HUES64 (cell line): Measurements from ENCODE around the gene INSYN2A.

Experiments
- H3K27ac ChIP-seq: 2 replicates; pipeline ENCODE4 v1.7.0; 2013; ENCODE audit warnings: low read depth, low read length, inconsistent platforms
- H3K27me3 ChIP-seq: 2 replicates; pipeline ENCODE4 v1.6.1; 2013; ENCODE audit warnings: mild to moderate bottlenecking, low read length; ENCODE audit not compliant: insufficient read depth
- H3K36me3 ChIP-seq: 2 replicates; pipeline ENCODE4 v1.6.1; 2013; ENCODE audit warnings: mild to moderate bottlenecking, low read length; ENCODE audit not compliant: insufficient read depth
- H3K4me1 ChIP-seq: 2 replicates; pipeline ENCODE4 v1.6.1; 2013; ENCODE audit warnings: mild to moderate bottlenecking, low read length, moderate library complexity; ENCODE audit not compliant: insufficient read depth
- H3K4me3 ChIP-seq: 2 replicates; pipeline ENCODE4 v1.5.1; 2013; ENCODE audit warnings: mild to moderate bottlenecking, low read length, moderate library complexity
- H3K9ac ChIP-seq: 2 replicates; pipeline ENCODE4 v1.6.1; 2013; ENCODE audit warnings: mild to moderate bottlenecking, low read depth, low read length
- H3K9me3 ChIP-seq: 2 replicates; pipeline ENCODE4 v1.6.1; 2013; ENCODE audit warnings: low read depth, low read length; ENCODE audit not compliant: insufficient read depth
- WGBS: fragments of 150-250, 120-280 bp; methylation state at CpG from one replicate; pipeline ENCODE4 v1.1.7; 2013; ENCODE audit warnings: missing lambda C conversion rate; 5-methylcytosine and 5-hydroxymethylcytosine counted together

The INSYN2A gene

GRCh38 chr10:127195571-127196281 lies 665 bp downstream of the INSYN2A start:
- peak overlapping the region; percentile 56 for H3K4me3 ChIP-seq
- no peaks in the 10 kb centered on the region for H3K36me3 ChIP-seq
- WGBS = under 1% methylated on average over 91 of the region's 91 CpGs
- no peak overlapping the region for H3K27ac ChIP-seq
- H3K9ac ChIP-seq = peak overlapping the region; percentile 35; the same call in 1 of the 2 replicates
- no peaks in the 10 kb centered on the region for H3K9me3 ChIP-seq
- H3K4me1 ChIP-seq = peaks cover 8% of the 10 kb centered on the region; the same call in 1 of the 2 replicates
- peaks cover 58% of the 10 kb centered on the region for H3K27me3 ChIP-seq

GRCh38 chr10:127195041-127195506 lies 1.3 kb downstream of the INSYN2A start:
- WGBS = 3% methylated on average over 28 of the region's 28 CpGs
- H3K4me1 ChIP-seq = peaks cover 8% of the 10 kb centered on the region; the same call in 1 of the 2 replicates
- peaks cover 58% of the 10 kb centered on the region for H3K27me3 ChIP-seq
- H3K27ac ChIP-seq = no peak overlapping the region
- H3K4me3 ChIP-seq = peak overlapping the region; percentile 56
- H3K9ac ChIP-seq = no peak overlapping the region
- no peaks in the 10 kb centered on the region for H3K36me3 ChIP-seq
- H3K9me3 ChIP-seq = no peaks in the 10 kb centered on the region

- Histone ChIP-seq H3K27me3 (peaks cover 58% of the 10 kb centered on the region), H3K4me1 (peaks cover 8% of the 10 kb centered on the region; the same call in 1 of the 2 replicates), H3K9me3 (no peaks in the 10 kb centered on the region), H3K27ac (no peak overlapping the region), H3K9ac (no peak overlapping the region), H3K4me3 (peak overlapping the region; percentile 56), H3K36me3 (no peaks in the 10 kb centered on the region)
- 64% methylated on average over 16 of the region's 16 CpGs for WGBS
These were observed 1.8 kb downstream of the INSYN2A start for GRCh38 chr10:127194599-127194998.

GRCh38 chr10:127194111-127194510 lies 2.3 kb downstream of the INSYN2A start:
- WGBS = 82% methylated on average over 2 of the region's 2 CpGs

GRCh38 chr10:127193125-127193524 lies 3.3 kb downstream of the INSYN2A start:
- WGBS = 81% methylated on average over 7 of the region's 7 CpGs
- H3K9ac ChIP-seq = no peak overlapping the region
- H3K9me3 ChIP-seq = no peaks in the 10 kb centered on the region
- no peaks in the 10 kb centered on the region for H3K36me3 ChIP-seq
- H3K27ac ChIP-seq = no peak overlapping the region
- peaks cover 8% of the 10 kb centered on the region; the same call in 1 of the 2 replicates for H3K4me1 ChIP-seq
- H3K4me3 ChIP-seq = no peak overlapping the region
- peaks cover 57% of the 10 kb centered on the region for H3K27me3 ChIP-seq

More at GRCh38 chr10:127194111-127194510, 2.3 kb downstream of the INSYN2A start:
- H3K27ac ChIP-seq = no peak overlapping the region
- peaks cover 58% of the 10 kb centered on the region for H3K27me3 ChIP-seq
- peaks cover 8% of the 10 kb centered on the region; the same call in 1 of the 2 replicates for H3K4me1 ChIP-seq
- H3K4me3 ChIP-seq = no peak overlapping the region
- no peak overlapping the region for H3K9ac ChIP-seq
- H3K9me3 ChIP-seq = no peaks in the 10 kb centered on the region
- no peaks in the 10 kb centered on the region for H3K36me3 ChIP-seq

GRCh38 chr10:127190427-127190826 lies 6.0 kb downstream of the INSYN2A start:
- Histone ChIP-seq H3K4me1 (no peaks in the 10 kb centered on the region), H3K9me3 (no peaks in the 10 kb centered on the region), H3K4me3 (no peak overlapping the region), H3K9ac (no peak overlapping the region), H3K27me3 (peaks cover 34% of the 10 kb centered on the region), H3K36me3 (no peaks in the 10 kb centered on the region), H3K27ac (no peak overlapping the region)
- 79% methylated on average over 1 of the region's 5 CpGs for WGBS

- H3K27ac ChIP-seq = no peak overlapping the region
- H3K9ac ChIP-seq = no peak overlapping the region
- H3K4me3 ChIP-seq = no peak overlapping the region
- no peaks in the 10 kb centered on the region for H3K36me3 ChIP-seq
- no peaks in the 10 kb centered on the region for H3K9me3 ChIP-seq
- no peaks in the 10 kb centered on the region for H3K4me1 ChIP-seq
- H3K27me3 ChIP-seq = peaks cover 22% of the 10 kb centered on the region
These were observed 7.2 kb downstream of the INSYN2A start for GRCh38 chr10:127189226-127189625.

- Histone ChIP-seq H3K4me3 (no peak overlapping the region), H3K27ac (no peak overlapping the region), H3K27me3 (no peaks in the 10 kb centered on the region), H3K36me3 (no peaks in the 10 kb centered on the region), H3K9ac (no peak overlapping the region), H3K9me3 (no peaks in the 10 kb centered on the region), H3K4me1 (no peaks in the 10 kb centered on the region)
- WGBS = 88% methylated on average over 7 of the region's 7 CpGs
These were observed 9.6 kb downstream of the INSYN2A start for GRCh38 chr10:127186813-127187212.

- no peak overlapping the region for H3K27ac ChIP-seq
- H3K27me3 ChIP-seq = no peaks in the 10 kb centered on the region
- 100% methylated on average over 2 of the region's 2 CpGs for WGBS
- no peak overlapping the region for H3K9ac ChIP-seq
- H3K4me3 ChIP-seq = no peak overlapping the region
- H3K36me3 ChIP-seq = no peaks in the 10 kb centered on the region
- no peaks in the 10 kb centered on the region for H3K9me3 ChIP-seq
- no peaks in the 10 kb centered on the region for H3K4me1 ChIP-seq
These were observed 11.8 kb downstream of the INSYN2A start for GRCh38 chr10:127184582-127184981.

- WGBS = 93% methylated on average over 4 of the region's 4 CpGs
- no peaks in the 10 kb centered on the region for H3K27me3 ChIP-seq
- H3K27ac ChIP-seq = no peak overlapping the region
- H3K36me3 ChIP-seq = no peaks in the 10 kb centered on the region
- H3K9ac ChIP-seq = no peak overlapping the region
- no peaks in the 10 kb centered on the region for H3K4me1 ChIP-seq
- H3K9me3 ChIP-seq = no peaks in the 10 kb centered on the region
- no peak overlapping the region for H3K4me3 ChIP-seq
These were observed 14.2 kb downstream of the INSYN2A start for GRCh38 chr10:127182161-127182560.

- Histone ChIP-seq H3K27me3 (no peaks in the 10 kb centered on the region), H3K9me3 (no peaks in the 10 kb centered on the region), H3K27ac (no peak overlapping the region), H3K4me3 (no peak overlapping the region), H3K4me1 (no peaks in the 10 kb centered on the region), H3K9ac (no peak overlapping the region), H3K36me3 (no peaks in the 10 kb centered on the region)
- 96% methylated on average over 6 of the region's 6 CpGs for WGBS
These were observed 16.7 kb downstream of the INSYN2A start for GRCh38 chr10:127179612-127180250.
